Panc1 (cell line): Measurements from ENCODE around the gene CNTN5.

Source experiments
- CTCF ChIP-seq: fragments of 450-650 bp; IDR thresholded peaks from 2 replicates; pipeline ENCODE4 v1.5.1; 2017; ENCODE audit warnings: mild to moderate bottlenecking
- POLR2AphosphoS5 ChIP-seq: IDR thresholded peaks from 2 replicates; pipeline ENCODE4 v1.6.1; 2012; ENCODE audit warnings: mild to moderate bottlenecking, low read depth, low read length, moderate library complexity
- REST ChIP-seq, 2 experiments: IDR thresholded peaks; 2 replicates each; pipeline ENCODE4 v1.6.1; 2011 to 2012; ENCODE audit warnings: low read depth in 2 of 2, control low read depth in 1 of 2, low read length in 1 of 2, mild to moderate bottlenecking in 1 of 2, moderate library complexity in 1 of 2; ENCODE audit not compliant: insufficient read depth in 1 of 2

GRCh38 chr11:99177446-99177845 is 156.7 kb downstream of the CNTN5 start:
- TF ChIP-seq CTCF (no peak), POLR2AphosphoS5 (no peak), REST (IDR thresholded peaks at IDR 0.05; ENCODE audit: insufficient read depth in 1 of 2, low read depth in 2 of 2, low read length in 1 of 2) (no peak)
